GM21717 (cell line): ENCODE measurements around the gene NSL1.

Source experiments
- ATAC-seq: cut with Tn5 transposase; IDR thresholded peaks from one replicate; pipeline ENCODE4 v1.9.1; 2021; ENCODE audit warnings: mild to moderate bottlenecking, moderate library complexity; ENCODE audit not compliant: unreplicated experiment

Gene NSL1

GRCh38 chr1:212687811-212688210 lies 103.8 kb downstream of the NSL1 start:
- ATAC-seq: no peak

DNA sequence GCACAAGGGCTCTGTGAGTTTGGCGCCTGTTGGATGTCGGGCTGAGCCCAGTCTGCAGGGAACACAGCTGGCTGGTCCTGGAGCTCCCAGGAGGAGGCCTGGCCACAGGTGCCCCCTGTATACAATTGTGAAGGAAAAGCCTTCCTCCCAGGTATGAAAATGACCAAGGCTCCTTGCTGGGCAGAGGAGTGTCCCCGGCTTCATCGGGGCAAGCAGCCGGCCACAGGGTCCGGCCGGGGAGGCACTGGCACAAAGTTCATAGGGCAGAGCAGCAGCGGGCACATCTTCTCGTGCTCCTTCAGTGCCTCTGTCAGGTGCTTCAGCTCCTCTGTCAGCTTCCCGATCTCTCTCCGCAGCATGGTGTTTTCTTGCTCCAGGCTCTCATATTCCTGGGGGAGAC lies 105.0 kb downstream of the NSL1 start:
- no peak for ATAC-seq

DNA sequence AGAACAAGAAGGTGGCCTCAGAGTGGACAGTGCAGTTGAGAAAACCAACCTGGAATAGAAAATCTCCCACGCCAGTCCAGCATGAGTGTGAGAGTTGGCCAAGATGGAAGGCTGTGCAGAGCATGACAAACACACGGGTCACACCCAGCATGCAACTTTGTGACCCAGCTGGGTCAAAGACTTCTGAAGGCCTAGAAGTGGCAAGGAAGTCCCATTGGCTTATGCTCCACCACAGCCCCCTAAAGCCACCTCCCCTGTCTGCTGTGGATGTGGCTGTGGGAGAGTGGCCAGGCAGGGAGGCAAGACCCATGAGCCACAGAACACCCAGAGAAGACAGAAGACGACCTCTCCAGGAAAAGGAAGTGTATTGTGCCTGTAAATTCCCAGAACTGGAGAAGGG lies 105.5 kb downstream of the NSL1 start:
- ATAC-seq: no peak

DNA sequence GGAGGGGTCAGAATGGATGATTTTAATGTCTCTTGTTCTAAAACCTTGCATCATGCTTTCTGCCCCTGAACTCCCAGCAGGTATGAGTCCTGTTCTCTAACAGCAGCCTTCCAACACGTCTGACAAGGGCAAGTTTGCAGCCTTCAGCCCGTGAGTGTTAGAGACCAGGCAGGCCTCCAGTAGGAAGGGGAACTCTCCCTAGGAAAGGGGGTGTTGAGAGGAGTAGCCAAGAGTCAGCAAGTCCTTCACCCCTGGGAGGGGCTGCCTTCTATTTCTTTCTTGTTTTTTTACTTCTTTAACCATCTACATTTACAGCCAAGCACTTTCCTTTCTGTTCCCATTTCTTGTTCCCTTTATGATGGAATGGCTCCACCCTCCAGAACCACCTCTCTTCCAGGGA lies 106.1 kb downstream of the NSL1 start:
- ATAC-seq: no peak

DNA sequence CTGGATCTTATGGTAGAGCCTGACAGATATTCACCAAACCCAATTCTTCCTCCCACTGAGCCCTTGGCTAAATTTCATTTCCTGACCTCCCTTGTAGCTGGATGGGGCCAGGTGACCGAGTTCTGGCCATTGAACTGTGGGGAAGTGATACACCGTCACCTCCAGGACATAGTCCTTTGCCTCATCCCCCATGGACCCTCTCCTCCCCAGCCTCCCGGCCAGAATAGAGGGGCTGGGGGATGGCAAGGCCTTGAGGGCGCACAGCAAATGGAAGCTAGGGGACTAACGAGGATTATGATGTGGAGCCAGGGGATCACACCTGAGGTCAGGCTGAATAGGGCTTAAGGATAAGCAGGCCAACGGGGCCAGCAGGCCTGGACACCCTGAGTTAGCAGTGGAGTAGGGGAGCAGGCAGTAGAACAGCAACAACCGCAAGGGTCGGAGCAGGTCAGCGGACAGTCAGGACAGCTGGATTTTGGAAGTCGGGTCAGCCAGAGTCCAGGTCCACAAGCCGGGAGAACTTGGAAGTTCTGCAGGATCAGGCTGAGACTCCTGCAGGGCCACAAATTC lies 107.0 kb downstream of the NSL1 start:
- ATAC-seq: no peak

- no peak for ATAC-seq
These were observed 107.5 kb downstream of the NSL1 start for GRCh38 chr1:212684076-212684475.

DNA sequence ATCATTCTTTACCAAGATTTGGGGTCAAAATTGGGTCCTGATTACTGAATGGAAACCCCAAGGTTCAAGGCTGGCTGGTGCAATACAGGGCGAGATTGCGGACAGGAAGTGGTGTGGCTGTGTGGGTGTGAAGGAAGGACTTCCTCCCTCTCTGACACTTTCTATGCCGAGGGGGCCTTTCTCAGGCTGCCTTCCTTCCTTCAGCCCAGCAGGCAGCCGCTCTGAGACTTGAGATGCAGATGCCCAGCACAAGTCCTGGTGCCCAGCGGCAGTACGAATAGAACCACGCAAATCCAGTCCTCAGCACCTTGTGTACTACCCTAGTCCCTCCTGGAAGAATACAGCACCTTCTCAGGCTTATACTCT lies 108.2 kb downstream of the NSL1 start:
- peak; percentile 64 for ATAC-seq

DNA sequence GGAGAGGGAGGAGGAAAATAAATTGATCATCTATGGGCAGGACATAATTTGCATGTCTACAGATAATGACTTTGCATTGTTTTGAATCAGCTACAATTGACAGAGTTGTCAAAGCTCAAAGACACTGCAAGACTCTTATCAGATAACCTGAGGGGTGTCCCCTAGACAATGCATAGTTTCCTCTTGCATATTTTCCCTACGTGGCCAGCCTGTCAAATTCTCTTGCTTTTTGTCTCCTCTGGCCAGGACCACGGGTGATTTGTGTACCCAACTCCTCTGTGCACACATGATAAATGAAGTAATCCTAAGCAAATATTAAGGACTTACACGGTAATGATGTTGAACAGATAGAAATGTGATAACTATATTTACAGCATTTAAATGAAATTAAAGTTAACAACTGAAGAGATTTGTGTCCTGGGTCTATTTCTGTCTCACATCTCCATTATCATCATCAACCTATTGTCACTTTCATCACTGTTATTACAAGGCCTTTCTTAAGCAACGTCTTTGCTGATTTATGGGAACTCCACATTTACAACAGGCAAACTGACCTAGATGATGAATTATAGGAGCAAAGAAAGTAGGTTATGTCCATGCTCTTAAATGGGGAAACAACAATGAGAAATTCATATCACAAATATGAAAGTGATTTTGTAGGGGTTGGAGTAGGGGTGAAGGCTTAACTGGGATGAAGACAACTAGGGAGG lies 110.7 kb downstream of the NSL1 start:
- ATAC-seq: no peak

DNA sequence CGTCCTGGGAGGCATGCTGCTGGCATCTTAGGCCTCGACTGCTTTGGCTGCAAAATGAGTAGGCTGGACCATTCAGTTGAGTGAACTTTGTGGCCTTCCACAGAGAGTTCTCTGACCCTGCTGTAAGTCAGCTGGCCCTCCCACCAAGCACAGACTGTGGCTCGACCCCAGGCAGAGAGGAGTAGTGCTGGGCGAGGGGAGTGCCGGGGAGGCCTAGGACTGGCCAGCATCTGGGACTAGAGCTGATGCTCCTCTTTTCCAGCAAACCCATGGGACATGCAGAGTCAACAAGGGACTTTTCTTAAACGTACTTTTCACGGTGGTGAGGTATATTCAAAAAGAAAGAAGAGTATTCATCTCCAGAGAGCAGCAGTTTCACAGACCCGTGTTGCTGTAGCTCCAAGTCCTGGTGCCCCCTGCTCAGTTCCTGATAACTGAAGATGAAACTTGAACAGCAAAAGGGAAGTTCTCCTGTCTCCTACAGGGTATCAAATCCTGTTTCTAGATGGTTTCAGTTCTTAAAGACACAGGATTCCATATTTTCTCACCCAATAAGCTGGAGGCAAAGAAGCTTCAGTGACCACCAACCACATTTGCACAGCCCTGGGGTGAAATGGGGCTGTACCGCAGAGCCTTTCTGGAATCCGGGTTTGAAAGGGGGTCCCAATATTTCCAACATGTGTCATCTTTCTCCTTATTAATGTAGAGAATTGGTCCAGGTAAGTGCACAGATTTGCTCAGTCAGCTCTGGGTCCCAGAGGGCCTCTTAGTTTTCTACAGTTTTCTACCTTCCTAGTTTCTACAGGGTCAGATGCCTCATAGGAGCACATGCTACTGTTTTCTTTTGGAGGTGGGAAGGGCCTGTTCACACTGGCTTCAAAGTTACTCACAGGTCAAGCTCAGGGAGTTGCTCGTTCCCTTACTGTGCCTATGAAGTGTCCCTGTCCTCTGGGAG lies 112.8 kb downstream of the NSL1 start:
- peak; percentile 63 for ATAC-seq

DNA sequence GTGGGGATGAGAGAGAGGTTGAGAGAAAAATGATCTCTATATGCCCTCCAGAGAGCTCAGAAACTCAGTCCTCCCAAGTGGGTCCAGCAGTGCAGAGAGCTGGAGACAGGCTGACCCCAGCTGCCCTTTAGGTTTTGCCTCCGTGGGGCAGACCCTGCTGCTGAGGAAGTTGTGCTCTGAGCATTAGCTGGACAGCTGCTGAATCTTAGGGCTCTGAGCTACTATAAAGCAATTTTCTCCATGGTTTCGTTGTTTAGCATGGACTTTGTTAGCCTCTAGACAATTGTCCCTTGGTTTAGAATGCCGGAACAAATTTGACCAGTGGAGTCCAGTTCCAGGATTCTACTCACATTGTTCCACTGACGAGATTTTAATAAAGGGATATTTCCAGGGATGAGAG lies 114.0 kb downstream of the NSL1 start:
- no peak for ATAC-seq

GRCh38 chr1:212677136-212677535 lies 114.4 kb downstream of the NSL1 start:
- no peak for ATAC-seq
